Fibroblast of villous mesenchyme (primary cell): ENCODE measurements around the gene NAALADL1. TPM values are rescaled to one million over a fixed set of nuclear protein-coding genes. Genes with fewer than 3 reads are reported as not detected.
A peak's percentile ranks its signal among the peaks of the same experiment; 100 is the strongest.

Source experiments
- DNase-seq: peaks from one replicate; pipeline ENCODE4 v3.0.0-alpha.2; 2010; ENCODE audit warnings: low read depth
- H3K4me3 ChIP-seq: 2 replicates; pipeline ENCODE4 v1.5.1; 2011; ENCODE audit warnings: low read depth, mild to moderate bottlenecking, low read length
- total RNA-seq: library from RNA; depleted of rRNA; stranded (reverse); fragments of >200 nt; gene quantifications from 2 replicates; pipeline ENCODE4 v1.2.3, GENCODE V29; 2012
- TF ChIP-seq, protein P1 (sequence below): IDR thresholded peaks from 2 replicates; pipeline ENCODE4 v1.5.1; 2012; ENCODE audit warnings: low read depth, mild to moderate bottlenecking, low read length; ENCODE audit not compliant: insufficient read depth

The NAALADL1 gene
- total RNA-seq, 1 donor: 23.7 TPM

DNA sequence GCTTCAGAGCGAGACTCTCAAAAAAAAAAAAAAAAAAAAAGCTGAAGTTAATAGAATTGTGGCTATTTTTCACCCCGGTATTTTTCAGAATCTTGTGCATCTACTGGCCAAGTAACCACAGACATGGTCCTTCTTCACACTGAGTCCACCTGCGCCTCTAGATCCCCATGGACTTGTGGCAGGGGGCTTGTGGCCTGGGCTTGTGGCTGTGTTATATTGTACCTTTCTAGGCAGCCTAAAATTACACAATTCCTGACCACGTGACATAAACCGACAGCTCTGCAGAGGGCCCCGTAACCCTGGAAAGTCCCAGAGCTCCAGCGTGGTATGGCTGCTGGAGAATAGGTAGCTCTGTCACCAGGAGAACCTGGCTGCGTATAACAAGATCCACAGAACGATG is 10.9 kb upstream of the NAALADL1 start:
- TF ChIP-seq, protein P1, sequence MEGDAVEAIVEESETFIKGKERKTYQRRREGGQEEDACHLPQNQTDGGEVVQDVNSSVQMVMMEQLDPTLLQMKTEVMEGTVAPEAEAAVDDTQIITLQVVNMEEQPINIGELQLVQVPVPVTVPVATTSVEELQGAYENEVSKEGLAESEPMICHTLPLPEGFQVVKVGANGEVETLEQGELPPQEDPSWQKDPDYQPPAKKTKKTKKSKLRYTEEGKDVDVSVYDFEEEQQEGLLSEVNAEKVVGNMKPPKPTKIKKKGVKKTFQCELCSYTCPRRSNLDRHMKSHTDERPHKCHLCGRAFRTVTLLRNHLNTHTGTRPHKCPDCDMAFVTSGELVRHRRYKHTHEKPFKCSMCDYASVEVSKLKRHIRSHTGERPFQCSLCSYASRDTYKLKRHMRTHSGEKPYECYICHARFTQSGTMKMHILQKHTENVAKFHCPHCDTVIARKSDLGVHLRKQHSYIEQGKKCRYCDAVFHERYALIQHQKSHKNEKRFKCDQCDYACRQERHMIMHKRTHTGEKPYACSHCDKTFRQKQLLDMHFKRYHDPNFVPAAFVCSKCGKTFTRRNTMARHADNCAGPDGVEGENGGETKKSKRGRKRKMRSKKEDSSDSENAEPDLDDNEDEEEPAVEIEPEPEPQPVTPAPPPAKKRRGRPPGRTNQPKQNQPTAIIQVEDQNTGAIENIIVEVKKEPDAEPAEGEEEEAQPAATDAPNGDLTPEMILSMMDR: no peak
- H3K4me3 ChIP-seq: no peak overlapping the region
- peak; percentile 28 for DNase-seq

DNA sequence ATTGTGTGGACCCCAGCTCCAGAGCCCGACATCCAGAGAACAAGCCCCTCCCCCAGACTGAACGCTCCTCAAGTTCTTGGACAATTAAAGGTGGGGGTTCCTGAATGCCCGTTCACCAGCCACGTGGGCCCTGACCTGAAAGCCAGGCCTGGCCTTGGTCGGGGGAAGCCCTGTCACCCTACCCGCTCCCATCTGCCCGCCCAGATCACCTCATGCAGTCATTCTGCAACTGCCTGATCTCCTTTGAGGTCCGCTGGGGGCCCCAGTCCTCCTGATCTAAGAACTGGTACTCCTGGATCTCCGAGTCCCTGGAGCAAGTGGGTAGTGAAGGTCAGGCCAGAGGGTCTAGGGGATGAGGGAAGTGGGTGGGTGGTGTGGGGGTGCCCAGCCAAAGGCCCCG is 9.1 kb upstream of the NAALADL1 start:
- H3K4me3 ChIP-seq: no peak overlapping the region
- TF ChIP-seq, protein P1: no peak
- no peak for DNase-seq

DNA sequence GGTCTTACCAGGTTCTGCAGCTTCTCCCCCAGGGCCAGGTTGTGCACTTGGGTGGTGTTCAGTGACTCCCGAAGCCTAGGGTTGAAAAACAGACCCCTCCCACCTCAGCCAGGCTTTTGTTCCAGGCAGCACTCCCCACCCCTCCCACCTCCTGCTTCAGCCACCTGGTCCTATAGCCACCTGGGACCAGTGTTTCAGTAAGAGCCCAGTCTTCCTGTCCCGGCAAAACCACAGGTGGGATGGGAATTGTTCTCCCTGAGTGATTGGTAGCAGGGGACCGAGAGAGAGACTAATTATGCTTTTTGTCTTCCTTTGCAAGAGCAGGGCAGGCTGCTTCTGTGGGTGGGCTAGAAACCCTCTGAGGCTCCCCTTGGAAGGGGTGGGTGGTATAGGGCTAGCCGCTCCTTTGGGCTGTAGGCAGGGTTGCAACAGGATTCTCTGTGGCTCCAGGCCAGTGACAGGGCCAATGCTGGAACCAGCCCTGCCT is 8.5 kb upstream of the NAALADL1 start:
- H3K4me3 ChIP-seq: no peak overlapping the region
- no peak for DNase-seq
- TF ChIP-seq, protein P1: no peak

DNA sequence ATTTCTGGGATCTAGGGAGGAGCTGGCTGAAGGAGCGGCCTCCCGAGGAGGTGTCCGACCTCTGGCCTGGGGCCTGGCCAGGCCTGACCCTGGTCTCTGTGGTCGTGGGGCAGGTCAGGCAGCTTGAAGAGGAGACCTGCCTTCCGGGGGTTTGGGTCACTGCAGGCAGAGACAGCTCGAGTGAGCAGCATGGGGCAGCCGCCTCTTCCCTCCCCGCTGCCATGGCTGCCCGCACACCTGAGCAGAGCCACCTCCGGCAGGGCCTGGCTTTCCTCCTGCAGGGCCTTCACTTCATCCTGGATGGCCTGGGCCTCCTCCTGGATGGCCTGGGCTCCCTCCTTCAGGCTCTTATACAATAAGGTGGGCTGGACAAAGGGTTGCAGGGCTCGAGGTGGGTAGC is 8.0 kb upstream of the NAALADL1 start:
- no peak for DNase-seq
- H3K4me3 ChIP-seq: no peak overlapping the region
- TF ChIP-seq, protein P1: no peak

DNA sequence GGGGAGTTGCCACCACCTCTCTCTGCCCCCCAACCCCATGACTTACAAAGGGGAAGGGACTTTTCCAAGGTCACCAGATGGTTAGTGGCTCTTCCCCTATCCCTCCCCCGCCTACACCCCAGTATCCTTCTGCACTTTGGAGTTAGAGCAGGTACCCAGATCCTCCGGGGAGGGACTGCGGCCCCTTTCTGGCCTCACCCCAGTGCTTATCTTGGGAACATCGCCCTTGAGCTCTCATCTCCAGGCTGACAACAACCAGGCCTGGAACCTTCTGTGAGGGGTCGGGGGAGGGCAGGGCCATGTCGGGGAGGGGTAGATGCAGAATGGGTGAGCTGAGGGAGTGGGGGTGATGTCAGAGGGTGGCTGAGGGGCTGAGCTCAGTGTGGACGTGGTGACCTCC is 7.5 kb upstream of the NAALADL1 start:
- H3K4me3 ChIP-seq: no peak overlapping the region
- TF ChIP-seq, protein P1: no peak
- no peak for DNase-seq

DNA sequence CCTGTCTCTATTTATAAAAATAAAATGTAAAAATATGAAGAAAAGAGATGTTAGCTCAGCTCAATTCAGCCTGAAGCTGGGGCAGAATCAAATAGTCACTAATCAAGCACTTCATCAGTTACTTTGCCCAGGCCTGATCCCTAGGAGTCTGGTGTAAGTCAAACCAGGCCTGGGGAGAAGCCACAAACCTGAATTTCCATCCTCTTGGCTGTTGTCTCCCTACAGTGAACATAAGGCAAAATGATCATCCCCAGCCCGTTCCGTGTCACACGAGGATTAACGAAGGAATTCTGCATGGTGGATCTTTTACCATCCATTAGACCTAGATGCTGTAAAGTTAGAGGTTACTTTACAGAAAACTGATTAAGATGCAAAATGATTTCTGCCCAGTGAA is 6.5 kb upstream of the NAALADL1 start:
- TF ChIP-seq, protein P1: no peak
- no peak overlapping the region for H3K4me3 ChIP-seq
- DNase-seq: no peak

DNA sequence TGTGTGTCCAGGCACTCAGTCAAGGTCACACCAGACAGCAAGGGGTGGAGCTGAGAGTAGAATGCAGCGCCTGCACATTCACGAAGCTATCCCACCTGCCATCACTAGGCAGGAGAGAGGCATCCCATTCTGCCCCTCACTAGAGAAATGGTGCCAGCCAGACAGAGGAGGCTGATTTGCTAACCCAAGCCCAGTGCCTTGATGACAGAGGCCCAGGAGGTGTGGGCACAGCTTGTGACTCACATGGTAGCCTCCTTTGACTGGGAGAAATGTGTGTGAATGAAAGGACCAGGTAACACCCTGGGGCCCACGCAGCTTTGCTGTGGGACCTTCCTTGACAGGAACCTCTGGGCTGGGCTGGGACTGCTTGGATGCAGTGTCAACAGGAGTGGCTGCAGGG is 5.2 kb upstream of the NAALADL1 start:
- TF ChIP-seq, protein P1: no peak
- no peak overlapping the region for H3K4me3 ChIP-seq
- no peak for DNase-seq
